Fibroblast of lung (primary cell): ENCODE data around the gene UGT2B10.
"Not testable (repeated sequence)": the region's sequence is repeated elsewhere in the genome, so short reads cannot be mapped to it uniquely, and the experiment has no call there.

Source experiments
- CTCF ChIP-seq, 2 donors: IDR thresholded peaks in 1 of 2; conservative IDR thresholded peaks in 1 of 2; 1 replicate in 1 of 2; 2 replicates in 1 of 2; pipeline ENCODE4 v1.5.1; 2011 to 2012; ENCODE audit warnings: low read length in 2 of 2, control low read depth in 1 of 2, inconsistent platforms in 1 of 2, low read depth in 1 of 2, mild to moderate bottlenecking in 1 of 2
- EZH2 ChIP-seq: IDR thresholded peaks from 2 replicates; pipeline ENCODE4 v1.5.1; 2012; ENCODE audit warnings: low read length, control low read depth, mild to moderate bottlenecking; ENCODE audit errors: missing control alignments

GRCh38 chr4:68815617-68816409, at the start of gene UGT2B10:
- TF ChIP-seq CTCF (conservative IDR thresholded peaks at IDR 0.05 in 1 of 2, IDR thresholded peaks at IDR 0.05 in 1 of 2; ENCODE audit: low read depth in 1 of 2, low read length in 2 of 2); EZH2: not testable (repeated sequence)
